H9 (cell line): ENCODE results near the gene SMIM1. TPM values are rescaled to one million over a fixed set of nuclear protein-coding genes. Genes with fewer than 3 reads are reported as not detected.

Experiments used
- DNase-seq: peaks from one replicate; pipeline ENCODE4 v3.0.0-alpha.2; 2017
- H2AFZ ChIP-seq: one replicate; pipeline ENCODE4 v1.6.1; 2013; ENCODE audit warnings: mild to moderate bottlenecking, low read length, control low read depth, moderate library complexity
- H2AK5ac ChIP-seq: 2 replicates; pipeline ENCODE4 v1.6.1; 2013; ENCODE audit warnings: low read length, control low read depth, mixed read lengths; ENCODE audit not compliant: insufficient read length
- H2BK120ac ChIP-seq: one replicate; pipeline ENCODE4 v1.6.1; 2013; ENCODE audit warnings: low read depth, mild to moderate bottlenecking, low read length, control low read depth, inconsistent platforms; ENCODE audit not compliant: poor library complexity, severe bottlenecking
- H2BK12ac ChIP-seq: 2 replicates; pipeline ENCODE4 v1.6.1; 2013; ENCODE audit warnings: low read length, control low read depth, mixed read lengths, low read depth; ENCODE audit not compliant: insufficient read length
- H2BK15ac ChIP-seq: 2 replicates; pipeline ENCODE4 v1.6.1; 2013; ENCODE audit warnings: low read depth, low read length, control low read depth
- H2BK20ac ChIP-seq: one replicate; pipeline ENCODE4 v1.6.1; 2013; ENCODE audit warnings: low read depth, mild to moderate bottlenecking, low read length, control low read depth, inconsistent platforms; ENCODE audit not compliant: poor library complexity, severe bottlenecking
- H2BK5ac ChIP-seq: 2 replicates; pipeline ENCODE4 v1.6.1; 2013; ENCODE audit warnings: low read length, control low read depth, mixed read lengths; ENCODE audit not compliant: insufficient read length
- H3K14ac ChIP-seq: 2 replicates; pipeline ENCODE4 v1.6.1; 2013; ENCODE audit warnings: low read length, control low read depth; ENCODE audit not compliant: insufficient read depth
- H3K18ac ChIP-seq: 2 replicates; pipeline ENCODE4 v1.6.1; 2013; ENCODE audit warnings: low read depth, mild to moderate bottlenecking, mixed read lengths, low read length, control low read depth; ENCODE audit not compliant: insufficient read length
- H3K23ac ChIP-seq: 2 replicates; pipeline ENCODE4 v1.6.1; 2013; ENCODE audit warnings: low read length, control low read depth, mixed read lengths, low read depth; ENCODE audit not compliant: insufficient read length
- H3K23me2 ChIP-seq: 2 replicates; pipeline ENCODE4 v1.6.1; 2013; ENCODE audit warnings: low read depth, mild to moderate bottlenecking, mixed read lengths, low read length, control low read depth; ENCODE audit not compliant: insufficient read length, poor library complexity, severe bottlenecking
- H3K27ac ChIP-seq: 2 replicates; pipeline ENCODE4 v1.5.1; 2013; ENCODE audit warnings: low read length, control low read depth, mixed read lengths, low read depth; ENCODE audit not compliant: insufficient read length
- H3K27me3 ChIP-seq: 2 replicates; pipeline ENCODE4 v1.6.1; 2013; ENCODE audit warnings: low read length, control low read depth, inconsistent platforms; ENCODE audit not compliant: insufficient read depth
- H3K4ac ChIP-seq: 2 replicates; pipeline ENCODE4 v1.6.1; 2013; ENCODE audit warnings: low read depth, mild to moderate bottlenecking, control low read depth, inconsistent platforms, low read length, moderate library complexity
- H3K4me1 ChIP-seq: 2 replicates; pipeline ENCODE4 v1.6.1; 2013; ENCODE audit warnings: low read length, control low read depth, inconsistent platforms; ENCODE audit not compliant: insufficient read depth
- H3K4me2 ChIP-seq: 2 replicates; pipeline ENCODE4 v1.6.1; 2013; ENCODE audit warnings: low read length, control low read depth, mixed read lengths; ENCODE audit not compliant: insufficient read length, insufficient read depth
- H3K56ac ChIP-seq: 2 replicates; pipeline ENCODE4 v1.6.1; 2013; ENCODE audit warnings: low read depth, mild to moderate bottlenecking, mixed read lengths, low read length, control low read depth; ENCODE audit not compliant: insufficient read length
- H3K79me1 ChIP-seq: 2 replicates; pipeline ENCODE4 v1.6.1; 2013; ENCODE audit warnings: low read depth, mild to moderate bottlenecking, moderate library complexity, low read length, control low read depth, inconsistent platforms; ENCODE audit not compliant: insufficient read depth, poor library complexity, severe bottlenecking
- H3K79me2 ChIP-seq: 2 replicates; pipeline ENCODE4 v1.6.1; 2013; ENCODE audit warnings: low read length, control low read depth, inconsistent platforms; ENCODE audit not compliant: insufficient read depth
- H3K9ac ChIP-seq: 2 replicates; pipeline ENCODE4 v1.6.1; 2013; ENCODE audit warnings: low read length, control low read depth, mixed read lengths; ENCODE audit not compliant: insufficient read length; ENCODE audit errors: extremely low read depth
- H3K9me3 ChIP-seq: one replicate; pipeline ENCODE4 v1.6.1; 2013; ENCODE audit warnings: low read depth, low read length, inconsistent platforms; ENCODE audit not compliant: control insufficient read depth
- H3T11ph ChIP-seq: one replicate; pipeline ENCODE4 v1.6.1; 2013; ENCODE audit warnings: mild to moderate bottlenecking, low read length, control low read depth, inconsistent platforms
- H4K20me1 ChIP-seq: one replicate; pipeline ENCODE4 v1.6.1; 2013; ENCODE audit not compliant: control insufficient read depth, insufficient read length, insufficient read depth
- H4K5ac ChIP-seq: 2 replicates; pipeline ENCODE4 v1.6.1; 2013; ENCODE audit warnings: low read depth, mild to moderate bottlenecking, mixed read lengths, low read length, control low read depth; ENCODE audit not compliant: insufficient read length
- H4K8ac ChIP-seq: replicated peaks from 2 replicates; pipeline ENCODE4 v1.6.1; 2013; ENCODE audit warnings: low read length, control low read depth, mixed read lengths, low read depth; ENCODE audit not compliant: insufficient read length
- H4K91ac ChIP-seq: 2 replicates; pipeline ENCODE4 v1.6.1; 2013; ENCODE audit warnings: low read depth, mild to moderate bottlenecking, moderate library complexity, mixed read lengths, low read length, control low read depth; ENCODE audit not compliant: insufficient read length
- H3K27ac Mint-ChIP-seq, 3 experiments: 2 replicates in 2 of 3; 3 replicates in 1 of 3; pipeline ENCODE4 v1.8.0; 2020 to 2021; ENCODE audit warnings: mixed read lengths in 3 of 3, mild to moderate bottlenecking in 1 of 3, moderate library complexity in 1 of 3
- H3K27me3 Mint-ChIP-seq: 2 replicates; pipeline ENCODE4 v1.8.0; 2021; ENCODE audit warnings: low read depth, mild to moderate bottlenecking, moderate library complexity, mixed read lengths
- H3K36me3 Mint-ChIP-seq, 3 experiments: 2 replicates in 2 of 3; 3 replicates in 1 of 3; pipeline ENCODE4 v1.8.0; 2020 to 2021; ENCODE audit warnings: low read depth in 3 of 3, mixed read lengths in 3 of 3; ENCODE audit not compliant: insufficient read depth in 1 of 3
- H3K4me1 Mint-ChIP-seq, 2 experiments: 2 replicates each; pipeline ENCODE4 v1.8.0; 2020; ENCODE audit warnings: mixed read lengths in 2 of 2
- H3K4me3 Mint-ChIP-seq, 2 experiments: 2 replicates in 1 of 2; 3 replicates in 1 of 2; pipeline ENCODE4 v1.8.0; 2020 to 2021; ENCODE audit warnings: mild to moderate bottlenecking in 2 of 2, mixed read lengths in 2 of 2, moderate library complexity in 1 of 2
- H3K9me3 Mint-ChIP-seq, 2 experiments: 2 replicates in 1 of 2; 3 replicates in 1 of 2; pipeline ENCODE4 v1.8.0; 2020; ENCODE audit warnings: mild to moderate bottlenecking in 2 of 2, mixed read lengths in 2 of 2, moderate library complexity in 1 of 2
- WGBS: extraction: QIAGEN DNeasy Blood & Tissue Kit; methylation state at CpG from one replicate; pipeline ENCODE4 v1.1.7; 2013; ENCODE audit warnings: missing lambda C conversion rate, low lambda C conversion rate, mixed read lengths; ENCODE audit not compliant: insufficient read length; ENCODE audit errors: extremely low coverage; 5-methylcytosine and 5-hydroxymethylcytosine counted together
- total RNA-seq: library from RNA; stranded (reverse); gene quantifications from 2 replicates; pipeline ENCODE4 v1.2.1, GENCODE V29; 2021
- TF ChIP-seq, protein P1 (sequence below): fragments of 200-600 bp; sonication (generic); conservative IDR thresholded peaks from 3 replicates; pipeline ENCODE4 v1.8.0; 2021; ENCODE audit warnings: antibody characterized with exemption, mild to moderate bottlenecking

Gene SMIM1
- total RNA-seq, 1 experiment from 2014 or later = 5.3 TPM

DNA sequence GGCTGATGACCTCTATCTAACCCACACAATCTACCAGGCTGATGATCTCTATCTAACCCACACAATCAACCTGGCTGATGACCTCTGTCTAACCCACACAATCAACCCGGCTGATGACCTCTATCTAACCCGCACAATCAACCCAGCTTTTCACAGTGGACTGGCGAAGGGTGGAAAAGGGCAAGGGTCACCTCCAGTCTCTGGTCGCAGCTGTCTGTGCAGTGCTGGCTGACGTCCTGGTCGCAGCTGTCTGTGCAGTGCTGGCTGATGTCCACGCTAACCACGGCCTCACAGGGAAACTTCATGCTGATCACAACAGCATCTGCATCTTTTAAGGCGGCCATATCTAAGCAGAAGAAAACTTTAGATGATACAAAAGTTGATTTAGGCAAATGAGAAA lies 32.5 kb upstream of the SMIM1 start:
- Histone ChIP-seq H3T11ph (no peak overlapping the region), H2AFZ (no peak overlapping the region), H4K20me1 (peaks cover 3% of the 10 kb centered on the region), H3K9me3 (no peaks in the 10 kb centered on the region), H3K9ac (no peak overlapping the region), H3K79me2 (no peaks in the 10 kb centered on the region; the same call in 1 of the 2 replicates), H4K5ac (no peak overlapping the region), H3K27me3 (no peaks in the 10 kb centered on the region), H3K14ac (no peak overlapping the region), H2AK5ac (no peak overlapping the region), H3K4me1 (no peaks in the 10 kb centered on the region), H2BK5ac (no peak overlapping the region), H3K79me1 (no peaks in the 10 kb centered on the region), H4K8ac (no peak overlapping the region), H2BK12ac (no peak overlapping the region), H2BK15ac (no peak overlapping the region), H3K56ac (no peak overlapping the region), H3K23me2 (no peaks in the 10 kb centered on the region), H3K27ac (no peak overlapping the region), H4K91ac (no peak overlapping the region), H3K18ac (no peak overlapping the region), H3K23ac (no peak overlapping the region), H3K4me2 (no peak overlapping the region), H2BK120ac (no peak overlapping the region), H3K4ac (no peak overlapping the region), H2BK20ac (no peak overlapping the region)
- peaks cover 25 to 45% (median 38%) of the 10 kb centered on the region in 3 experiments; a peak in 6 of 7 replicates for H3K36me3 Mint-ChIP-seq
- TF ChIP-seq, protein P1, sequence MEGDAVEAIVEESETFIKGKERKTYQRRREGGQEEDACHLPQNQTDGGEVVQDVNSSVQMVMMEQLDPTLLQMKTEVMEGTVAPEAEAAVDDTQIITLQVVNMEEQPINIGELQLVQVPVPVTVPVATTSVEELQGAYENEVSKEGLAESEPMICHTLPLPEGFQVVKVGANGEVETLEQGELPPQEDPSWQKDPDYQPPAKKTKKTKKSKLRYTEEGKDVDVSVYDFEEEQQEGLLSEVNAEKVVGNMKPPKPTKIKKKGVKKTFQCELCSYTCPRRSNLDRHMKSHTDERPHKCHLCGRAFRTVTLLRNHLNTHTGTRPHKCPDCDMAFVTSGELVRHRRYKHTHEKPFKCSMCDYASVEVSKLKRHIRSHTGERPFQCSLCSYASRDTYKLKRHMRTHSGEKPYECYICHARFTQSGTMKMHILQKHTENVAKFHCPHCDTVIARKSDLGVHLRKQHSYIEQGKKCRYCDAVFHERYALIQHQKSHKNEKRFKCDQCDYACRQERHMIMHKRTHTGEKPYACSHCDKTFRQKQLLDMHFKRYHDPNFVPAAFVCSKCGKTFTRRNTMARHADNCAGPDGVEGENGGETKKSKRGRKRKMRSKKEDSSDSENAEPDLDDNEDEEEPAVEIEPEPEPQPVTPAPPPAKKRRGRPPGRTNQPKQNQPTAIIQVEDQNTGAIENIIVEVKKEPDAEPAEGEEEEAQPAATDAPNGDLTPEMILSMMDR = no peak
- no peak overlapping the region for H3K27ac Mint-ChIP-seq
- H3K4me3 Mint-ChIP-seq = no peak overlapping the region
- no peaks in the 10 kb centered on the region for H3K9me3 Mint-ChIP-seq
- H3K27me3 Mint-ChIP-seq = no peaks in the 10 kb centered on the region; the same call in 1 of the 2 replicates
- peaks cover 3 to 7% of the 10 kb centered on the region in 2 experiments for H3K4me1 Mint-ChIP-seq
- no peak for DNase-seq
- no CpG with 5 or more reads among the region's 9 CpGs for WGBS
